Osteoblast (primary cell): ENCODE measurements around the gene SPAG6. TPM values are rescaled to one million over a fixed set of nuclear protein-coding genes. Genes with fewer than 3 reads are reported as not detected.

Experiments
- DNase-seq: peaks from one replicate; pipeline ENCODE4 v3.0.0; 2011; ENCODE audit warnings: low spot score, mixed read lengths; ENCODE audit not compliant: insufficient read length; ENCODE audit errors: missing footprints
- H2AFZ ChIP-seq: 2 replicates; pipeline ENCODE4 v1.6.0; 2011; ENCODE audit warnings: mild to moderate bottlenecking, low read length
- H3K27ac ChIP-seq: 2 replicates; pipeline ENCODE4 v1.5.1; 2011; ENCODE audit warnings: mild to moderate bottlenecking, low read depth, low read length, moderate library complexity
- H3K27me3 ChIP-seq: 2 replicates; pipeline ENCODE4 v1.6.0; 2012; ENCODE audit warnings: mild to moderate bottlenecking, control low read depth, inconsistent platforms, low read length, moderate library complexity; ENCODE audit not compliant: insufficient read depth
- H3K36me3 ChIP-seq: 2 replicates; pipeline ENCODE4 v1.5.1; 2011; ENCODE audit warnings: mild to moderate bottlenecking, low read length, control low read depth, moderate library complexity; ENCODE audit not compliant: insufficient read depth
- H3K4me1 ChIP-seq: 2 replicates; pipeline ENCODE4 v1.5.1; 2011; ENCODE audit warnings: mild to moderate bottlenecking, low read length, control low read depth, moderate library complexity; ENCODE audit not compliant: insufficient read depth
- H3K4me2 ChIP-seq: 2 replicates; pipeline ENCODE4 v1.6.0; 2011; ENCODE audit warnings: mild to moderate bottlenecking, low read length; ENCODE audit not compliant: insufficient read depth
- H3K4me3 ChIP-seq: fragments of 200-600 bp; sonication (generic); 3 replicates; pipeline ENCODE4 v1.5.1; 2012; ENCODE audit warnings: mild to moderate bottlenecking, low read length, inconsistent platforms; ENCODE audit not compliant: insufficient read depth
- H3K79me2 ChIP-seq: 2 replicates; pipeline ENCODE4 v1.6.0; 2012; ENCODE audit warnings: mild to moderate bottlenecking, low read length, control low read depth, inconsistent platforms; ENCODE audit not compliant: insufficient read depth
- H3K9me3 ChIP-seq: 2 replicates; pipeline ENCODE4 v1.5.1; 2011; ENCODE audit warnings: low read depth, low read length, control low read depth
- H4K20me1 ChIP-seq: 2 replicates; pipeline ENCODE4 v1.6.0; 2012; ENCODE audit warnings: mild to moderate bottlenecking, low read length, control low read depth; ENCODE audit not compliant: insufficient read depth
- total RNA-seq: library from RNA; depleted of rRNA; stranded (reverse); fragments of >200 nt; gene quantifications from 2 replicates; pipeline ENCODE4 v1.2.3, GENCODE V29; 2012
- TF ChIP-seq, protein P1 (sequence below): IDR thresholded peaks from 2 replicates; pipeline ENCODE4 v1.5.1; 2011; ENCODE audit warnings: mild to moderate bottlenecking, low read depth, low read length, moderate library complexity; ENCODE audit errors: extremely low read depth

The SPAG6 gene
- total RNA-seq, 1 donor, result not detected

DNA sequence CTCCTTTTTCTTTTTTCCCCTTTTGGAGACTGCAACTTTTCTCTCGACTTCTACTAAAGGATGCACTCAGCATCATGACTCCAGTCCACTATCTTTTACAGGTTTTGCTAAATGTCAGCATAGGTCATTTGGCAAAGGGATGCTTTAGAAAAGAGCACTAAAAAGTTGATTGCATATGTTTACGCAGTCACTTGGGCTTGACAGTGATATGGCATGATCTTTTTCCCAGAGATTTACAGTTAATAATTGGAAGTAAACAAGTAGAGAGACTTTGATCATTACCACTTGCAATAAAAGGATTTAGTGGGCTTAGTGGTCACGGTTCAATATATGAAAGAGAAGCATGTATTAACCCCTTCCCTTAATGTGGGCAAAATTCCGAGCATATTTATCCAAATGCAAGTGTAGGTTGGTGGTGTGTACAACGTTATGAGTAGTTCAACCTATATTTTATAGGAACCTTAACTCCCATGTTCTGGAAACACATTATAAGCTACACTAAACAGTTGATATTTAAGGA lies 22.6 kb upstream of the SPAG6 start:
- H3K4me1 ChIP-seq, result peaks cover 30% of the 10 kb centered on the region
- peak overlapping the region; percentile 80 for H3K4me2 ChIP-seq
- peaks cover 35% of the 10 kb centered on the region for H4K20me1 ChIP-seq
- peaks cover 54% of the 10 kb centered on the region for H3K79me2 ChIP-seq
- TF ChIP-seq, protein P1, sequence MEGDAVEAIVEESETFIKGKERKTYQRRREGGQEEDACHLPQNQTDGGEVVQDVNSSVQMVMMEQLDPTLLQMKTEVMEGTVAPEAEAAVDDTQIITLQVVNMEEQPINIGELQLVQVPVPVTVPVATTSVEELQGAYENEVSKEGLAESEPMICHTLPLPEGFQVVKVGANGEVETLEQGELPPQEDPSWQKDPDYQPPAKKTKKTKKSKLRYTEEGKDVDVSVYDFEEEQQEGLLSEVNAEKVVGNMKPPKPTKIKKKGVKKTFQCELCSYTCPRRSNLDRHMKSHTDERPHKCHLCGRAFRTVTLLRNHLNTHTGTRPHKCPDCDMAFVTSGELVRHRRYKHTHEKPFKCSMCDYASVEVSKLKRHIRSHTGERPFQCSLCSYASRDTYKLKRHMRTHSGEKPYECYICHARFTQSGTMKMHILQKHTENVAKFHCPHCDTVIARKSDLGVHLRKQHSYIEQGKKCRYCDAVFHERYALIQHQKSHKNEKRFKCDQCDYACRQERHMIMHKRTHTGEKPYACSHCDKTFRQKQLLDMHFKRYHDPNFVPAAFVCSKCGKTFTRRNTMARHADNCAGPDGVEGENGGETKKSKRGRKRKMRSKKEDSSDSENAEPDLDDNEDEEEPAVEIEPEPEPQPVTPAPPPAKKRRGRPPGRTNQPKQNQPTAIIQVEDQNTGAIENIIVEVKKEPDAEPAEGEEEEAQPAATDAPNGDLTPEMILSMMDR, result no peak
- DNase-seq, result no peak
- no peaks in the 10 kb centered on the region for H3K9me3 ChIP-seq
- no peak overlapping the region for H3K27ac ChIP-seq
- H2AFZ ChIP-seq, result no peak overlapping the region
- H3K4me3 ChIP-seq, result peak overlapping the region; percentile 78
- H3K36me3 ChIP-seq, result peaks cover 7% of the 10 kb centered on the region
- peaks cover 29% of the 10 kb centered on the region for H3K27me3 ChIP-seq

DNA sequence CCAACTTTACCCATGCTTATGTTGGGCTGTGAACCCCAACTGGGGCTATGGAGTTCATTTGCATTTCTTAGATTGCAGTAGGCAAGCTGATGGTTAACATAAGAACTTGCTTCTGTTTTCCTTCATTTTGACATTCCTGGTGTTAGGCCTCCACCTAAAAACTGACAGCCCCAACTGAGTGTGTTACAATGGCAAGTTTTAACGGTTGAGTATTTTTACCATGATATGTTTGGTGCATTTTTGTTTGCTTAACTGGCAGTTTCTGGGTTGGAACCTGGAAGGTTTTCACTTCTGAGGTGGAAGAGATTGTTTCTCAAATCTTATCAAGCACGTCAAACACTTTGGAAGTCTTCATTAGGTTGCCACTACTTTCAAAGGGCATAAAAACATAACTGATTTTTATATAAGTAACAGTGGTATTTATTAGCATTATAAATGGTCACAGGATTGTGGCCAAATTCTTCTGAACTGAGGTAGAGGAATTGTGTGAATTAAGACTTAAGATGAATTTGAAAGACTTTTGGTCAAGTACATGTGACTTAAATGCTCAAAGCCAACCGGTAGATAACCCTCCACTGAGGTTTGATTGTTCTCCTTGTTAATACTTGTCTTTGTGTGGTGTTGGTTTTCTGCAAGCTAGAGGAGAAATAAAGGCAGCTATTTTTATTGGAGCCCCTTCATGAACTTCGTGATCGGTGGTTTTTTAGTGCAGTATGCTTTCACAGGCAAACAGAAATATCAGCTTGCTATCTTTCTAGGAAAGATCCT lies 21.6 kb upstream of the SPAG6 start:
- Histone ChIP-seq H4K20me1 (peaks cover 35% of the 10 kb centered on the region), H3K9me3 (no peaks in the 10 kb centered on the region), H3K4me3 (no peak overlapping the region), H3K79me2 (peaks cover 44% of the 10 kb centered on the region), H3K27ac (no peak overlapping the region), H3K4me2 (no peak overlapping the region), H3K36me3 (peaks cover 16% of the 10 kb centered on the region), H3K4me1 (peaks cover 30% of the 10 kb centered on the region), H2AFZ (no peak overlapping the region), H3K27me3 (peaks cover 29% of the 10 kb centered on the region)
- no peak for DNase-seq
- TF ChIP-seq, protein P1, result no peak

DNA sequence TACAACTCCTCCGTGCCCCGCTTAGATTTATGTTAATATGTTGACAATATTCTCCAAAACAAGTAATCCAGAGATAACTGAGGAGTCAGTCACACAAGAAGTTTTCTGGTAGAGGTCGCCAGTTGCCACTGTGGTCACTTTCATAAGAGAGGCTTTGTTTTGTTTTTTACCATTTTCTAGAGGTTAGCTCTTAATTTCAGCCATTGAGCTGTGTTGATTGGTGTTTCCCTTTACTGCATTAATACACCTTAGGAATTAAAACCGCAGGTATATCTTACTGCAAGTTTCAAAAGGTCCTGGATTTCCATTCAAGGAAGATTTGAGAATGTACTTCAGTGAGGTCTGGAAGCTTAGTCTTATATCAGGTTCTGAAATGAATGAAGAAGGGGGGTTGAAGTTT lies 20.9 kb upstream of the SPAG6 start:
- peak; percentile 77 for DNase-seq
- no peak overlapping the region for H2AFZ ChIP-seq
- H3K4me2 ChIP-seq, result peak overlapping the region; percentile 90
- no peaks in the 10 kb centered on the region for H3K9me3 ChIP-seq
- H3K36me3 ChIP-seq, result peaks cover 23% of the 10 kb centered on the region
- peaks cover 35% of the 10 kb centered on the region for H4K20me1 ChIP-seq
- peaks cover 29% of the 10 kb centered on the region for H3K27me3 ChIP-seq
- TF ChIP-seq, protein P1, result no peak
- H3K79me2 ChIP-seq, result peaks cover 42% of the 10 kb centered on the region
- H3K4me3 ChIP-seq, result peak overlapping the region; percentile 77
- H3K4me1 ChIP-seq, result peaks cover 30% of the 10 kb centered on the region
- no peak overlapping the region for H3K27ac ChIP-seq

DNA sequence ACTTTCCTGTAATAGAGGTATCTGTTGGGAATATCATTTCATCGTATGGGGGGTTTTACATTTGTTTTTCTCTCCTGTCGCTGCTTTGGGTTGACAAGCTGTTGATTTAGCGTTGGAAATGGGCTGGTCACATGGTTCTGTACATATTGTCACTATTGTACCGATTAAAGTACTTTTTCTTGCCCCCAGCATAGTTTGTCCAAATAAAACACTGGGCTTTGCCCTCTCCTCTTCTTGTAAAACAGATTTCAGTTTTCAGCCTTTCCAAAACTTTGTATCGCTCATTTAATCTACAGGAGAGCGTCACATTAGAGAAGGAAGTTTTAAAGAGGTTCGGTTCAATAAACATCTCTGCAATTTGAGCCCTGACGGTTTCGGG lies 20.4 kb upstream of the SPAG6 start:
- Histone ChIP-seq H3K27me3 (peaks cover 29% of the 10 kb centered on the region), H4K20me1 (peaks cover 35% of the 10 kb centered on the region), H3K36me3 (peaks cover 28% of the 10 kb centered on the region), H3K4me1 (peaks cover 25% of the 10 kb centered on the region), H3K9me3 (no peaks in the 10 kb centered on the region), H3K27ac (peak overlapping the region; percentile 4), H3K4me3 (peak overlapping the region; percentile 77), H3K4me2 (peak overlapping the region; percentile 90), H2AFZ (peak overlapping the region; percentile 53), H3K79me2 (peaks cover 42% of the 10 kb centered on the region)
- no peak for DNase-seq
- TF ChIP-seq, protein P1, result no peak
